DMS53 (cell line): ENCODE data around the gene KAT5.
"Not testable (repeated sequence)": the region's sequence is repeated elsewhere in the genome, so short reads cannot be mapped to it uniquely, and the experiment has no call there.

Experiments used
- DNase-seq: peaks from one replicate; lab custom pipeline; 2025; lab: John Stamatoyannopoulos, UW

Gene KAT5

DNA sequence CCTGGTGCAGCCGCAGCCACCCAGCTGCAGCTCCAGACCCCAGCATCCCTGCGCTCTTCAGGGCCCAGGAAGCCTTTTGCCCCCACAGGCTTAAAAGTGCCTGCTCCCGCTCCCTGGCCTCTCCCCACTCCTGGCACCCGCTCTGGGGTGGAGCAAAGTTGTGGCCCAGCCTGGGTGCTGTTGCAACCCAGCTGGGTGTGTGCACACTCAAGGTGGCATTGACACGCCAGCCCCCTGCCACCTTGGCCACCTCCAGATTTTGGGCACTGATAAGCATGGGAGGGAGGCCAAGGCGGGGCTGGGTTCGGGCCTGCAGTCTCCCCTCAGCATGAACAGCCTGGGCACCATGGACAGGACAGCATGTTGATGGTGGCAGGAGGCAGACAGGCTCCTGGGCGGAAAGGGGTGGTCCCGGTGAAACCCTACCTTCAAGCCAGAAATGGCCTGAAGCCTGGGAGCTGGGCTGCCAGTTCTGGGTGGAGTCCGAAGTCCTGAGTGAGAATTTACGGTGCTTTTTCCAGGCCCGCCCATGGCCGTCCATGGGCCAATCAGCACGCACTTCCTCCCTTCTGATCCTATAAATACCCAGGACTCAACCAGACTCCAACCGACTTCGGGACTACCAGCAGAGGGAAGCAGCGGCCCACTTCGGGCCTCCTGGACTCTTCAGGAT is 32.1 kb downstream of the KAT5 start:
- peak; percentile 93 for DNase-seq

DNA sequence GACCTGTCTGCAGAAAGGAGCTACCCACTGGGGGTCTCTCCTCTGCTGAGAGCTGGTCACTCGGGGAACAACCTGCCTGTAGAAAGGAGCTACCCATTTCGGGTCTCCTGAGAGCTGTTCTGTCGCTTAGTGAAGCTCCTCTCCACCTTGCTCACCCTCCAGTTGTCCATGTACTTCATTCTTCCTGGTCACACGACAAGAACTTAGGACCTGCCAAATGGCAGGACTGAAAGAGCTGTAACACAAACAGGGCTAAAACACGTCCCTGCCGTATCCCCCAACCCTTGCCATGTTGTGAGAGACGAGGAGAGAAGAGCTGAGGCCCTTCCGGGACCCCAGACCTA is 32.6 kb downstream of the KAT5 start:
- no peak for DNase-seq

DNA sequence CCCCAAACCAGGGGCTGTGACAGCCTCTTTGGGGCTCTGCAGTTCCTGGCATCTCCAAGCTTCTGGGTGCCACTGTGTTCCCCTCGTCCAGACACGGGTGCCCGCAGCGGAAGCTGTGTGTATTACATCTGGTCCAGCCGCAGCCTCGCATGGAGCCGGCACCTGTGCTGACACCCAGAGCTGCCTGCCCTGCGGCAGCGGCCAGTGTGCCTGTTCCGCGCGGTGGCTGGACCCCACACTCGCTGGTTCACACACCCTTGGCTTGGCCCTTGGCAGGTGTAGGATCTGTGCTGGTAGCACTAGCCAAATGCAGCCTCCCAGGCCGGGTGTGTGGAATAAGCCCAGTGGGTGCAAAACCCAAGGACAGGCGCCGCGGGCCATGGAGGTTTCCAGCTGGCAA is 33.0 kb downstream of the KAT5 start:
- DNase-seq: peak; percentile 86

DNA sequence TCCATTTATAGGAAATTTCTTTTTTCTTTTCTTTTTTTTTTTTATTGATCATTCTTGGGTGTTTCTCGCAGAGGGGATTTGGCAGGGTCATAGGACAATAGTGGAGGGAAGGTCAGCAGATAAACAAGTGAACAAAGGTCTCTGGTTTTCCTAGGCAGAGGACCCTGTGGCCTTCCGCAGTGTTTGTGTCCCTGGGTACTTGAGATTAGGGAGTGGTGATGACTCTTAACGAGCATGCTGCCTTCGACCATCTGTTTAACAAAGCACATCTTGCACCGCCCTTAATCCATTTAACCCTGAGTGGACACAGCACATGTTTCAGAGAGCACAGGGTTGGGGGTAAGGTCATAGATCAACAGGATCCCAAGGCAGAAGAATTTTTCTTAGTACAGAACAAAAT is 50.1 kb downstream of the KAT5 start:
- not testable (repeated sequence) for DNase-seq

DNA sequence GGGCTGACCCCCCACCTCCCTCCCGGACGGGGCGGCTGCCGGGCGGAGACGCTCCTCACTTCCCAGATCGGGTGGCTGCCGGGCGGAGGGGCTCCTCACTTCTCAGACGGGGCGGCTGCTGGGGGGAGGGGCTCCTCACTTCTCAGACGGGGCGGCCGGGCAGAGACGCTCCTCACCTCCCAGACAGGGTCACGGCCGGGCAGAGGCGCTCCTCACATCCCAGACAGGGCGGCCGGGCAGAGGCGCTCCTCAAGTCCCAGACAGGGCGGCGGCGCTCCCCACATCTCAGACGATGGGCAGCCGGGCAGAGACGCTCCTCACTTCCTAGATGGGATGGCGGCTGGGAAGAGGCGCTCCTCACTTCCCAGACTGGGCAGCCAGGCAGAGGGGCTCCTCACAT is 50.8 kb downstream of the KAT5 start:
- not testable (repeated sequence) for DNase-seq

DNA sequence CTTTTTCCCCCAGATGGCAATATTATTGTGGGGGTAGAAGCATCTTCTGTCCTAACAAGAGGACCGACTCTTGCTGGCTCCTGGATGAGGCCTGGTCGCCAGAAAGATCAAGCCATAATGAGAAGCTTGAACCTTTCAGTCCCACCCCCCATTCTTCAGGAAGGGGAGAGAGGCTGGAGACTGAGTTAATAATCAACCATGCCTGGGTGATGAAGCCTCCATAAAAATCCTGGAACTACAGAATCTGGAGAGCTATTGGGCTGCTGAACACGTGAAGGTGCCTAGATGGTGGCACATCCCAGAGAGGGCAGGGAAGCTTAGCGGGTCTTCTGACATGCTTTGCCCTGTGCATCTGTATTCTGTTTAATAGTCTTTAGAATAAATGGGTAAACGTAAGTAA is 52.4 kb downstream of the KAT5 start:
- DNase-seq: peak; percentile 77

DNA sequence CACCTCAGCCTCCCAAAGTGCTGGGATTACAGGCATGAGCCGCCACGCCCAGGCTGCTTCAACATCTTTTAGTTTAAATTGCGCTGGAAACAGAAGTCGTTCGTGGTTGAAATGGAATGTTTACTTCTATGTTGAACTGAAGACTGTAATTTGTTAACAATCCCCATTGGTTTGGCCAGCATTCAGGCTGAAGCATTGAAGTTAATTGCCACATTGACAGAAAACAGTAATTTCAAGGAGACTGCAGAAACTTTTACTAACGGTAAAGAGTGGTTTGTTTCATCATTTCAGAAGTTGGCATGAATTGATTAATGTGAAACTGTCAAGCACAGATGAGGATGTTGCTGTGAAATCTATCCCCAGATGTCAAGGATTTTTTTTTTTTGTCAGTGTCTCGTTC is 54.5 kb downstream of the KAT5 start:
- DNase-seq: no peak

DNA sequence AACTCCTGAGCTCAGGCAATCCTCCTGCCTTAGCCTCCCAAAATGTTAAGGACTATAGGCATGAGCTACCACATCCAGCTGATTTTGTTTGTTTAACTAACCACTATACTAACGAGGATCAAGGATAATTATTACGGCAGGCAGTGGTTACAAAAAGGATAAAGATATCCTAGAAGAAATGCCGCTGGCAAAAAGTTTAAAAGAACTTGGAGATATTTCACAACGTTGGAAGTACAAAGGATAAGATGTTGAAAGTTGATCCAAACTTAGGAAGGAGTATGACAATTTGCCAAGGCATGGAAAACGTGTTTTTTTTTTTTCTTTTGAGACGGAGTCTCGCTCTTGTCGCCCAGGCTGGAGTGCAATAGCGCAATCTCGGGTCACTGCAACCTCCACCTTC is 55.4 kb downstream of the KAT5 start:
- DNase-seq: no peak

DNA sequence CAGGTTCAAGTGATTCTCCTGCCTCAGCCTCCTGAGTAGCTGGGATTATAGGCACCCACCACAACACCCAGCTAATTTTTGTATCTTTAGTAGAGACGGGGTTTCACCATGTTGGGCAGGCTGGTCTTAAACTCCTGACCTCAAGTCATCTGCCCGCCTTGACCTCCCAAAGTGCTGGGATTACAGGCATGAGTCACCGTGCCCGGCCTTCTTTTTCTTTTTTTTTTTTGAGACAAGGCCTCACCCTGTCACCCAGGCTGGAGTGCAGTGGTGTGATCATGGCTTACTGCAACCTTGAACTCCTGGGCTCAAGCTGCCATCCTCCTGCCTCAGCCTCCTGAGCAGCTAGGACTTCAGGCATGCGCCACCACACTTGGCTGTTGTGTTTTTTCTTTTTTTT is 55.8 kb downstream of the KAT5 start:
- DNase-seq: not testable (repeated sequence)
